GM18526 (cell line): ENCODE data around the gene CHCHD6.

Source experiments
- POLR2A ChIP-seq: IDR thresholded peaks from 3 replicates; pipeline ENCODE4 v1.6.1; 2011; ENCODE audit not compliant: insufficient read length; ENCODE audit errors: extremely low read depth

The CHCHD6 gene

GRCh38 chr3:126743781-126744180, 39.7 kb downstream of the CHCHD6 start:
- no peak for TF ChIP-seq POLR2A

GRCh38 chr3:126745760-126746394, 41.8 kb downstream of the CHCHD6 start:
- no peak for TF ChIP-seq POLR2A

GRCh38 chr3:126746395-126747177, 42.5 kb downstream of the CHCHD6 start:
- TF ChIP-seq POLR2A: no peak

- no peak for TF ChIP-seq POLR2A
Observed at GRCh38 chr3:126747768-126748167, 43.7 kb downstream of the CHCHD6 start.

- TF ChIP-seq POLR2A: no peak
Observed at GRCh38 chr3:126748701-126749546, 44.9 kb downstream of the CHCHD6 start.

DNA sequence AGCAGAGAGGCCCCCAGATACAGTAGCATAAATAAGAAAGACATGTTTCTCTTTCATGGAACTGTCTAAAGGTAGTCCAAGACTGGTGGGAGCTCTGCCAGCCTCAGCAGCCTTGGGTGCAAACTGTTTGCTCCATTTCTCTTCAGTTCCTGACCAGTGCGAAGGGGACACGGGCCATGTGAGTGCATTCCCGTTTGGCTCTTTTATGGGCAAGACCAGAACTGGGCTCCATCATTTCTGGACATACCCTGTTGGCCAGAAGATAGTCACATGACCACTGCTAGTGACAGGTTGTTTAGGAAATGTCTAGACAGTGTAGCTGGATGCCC, 45.5 kb downstream of the CHCHD6 start:
- TF ChIP-seq POLR2A: no peak

DNA sequence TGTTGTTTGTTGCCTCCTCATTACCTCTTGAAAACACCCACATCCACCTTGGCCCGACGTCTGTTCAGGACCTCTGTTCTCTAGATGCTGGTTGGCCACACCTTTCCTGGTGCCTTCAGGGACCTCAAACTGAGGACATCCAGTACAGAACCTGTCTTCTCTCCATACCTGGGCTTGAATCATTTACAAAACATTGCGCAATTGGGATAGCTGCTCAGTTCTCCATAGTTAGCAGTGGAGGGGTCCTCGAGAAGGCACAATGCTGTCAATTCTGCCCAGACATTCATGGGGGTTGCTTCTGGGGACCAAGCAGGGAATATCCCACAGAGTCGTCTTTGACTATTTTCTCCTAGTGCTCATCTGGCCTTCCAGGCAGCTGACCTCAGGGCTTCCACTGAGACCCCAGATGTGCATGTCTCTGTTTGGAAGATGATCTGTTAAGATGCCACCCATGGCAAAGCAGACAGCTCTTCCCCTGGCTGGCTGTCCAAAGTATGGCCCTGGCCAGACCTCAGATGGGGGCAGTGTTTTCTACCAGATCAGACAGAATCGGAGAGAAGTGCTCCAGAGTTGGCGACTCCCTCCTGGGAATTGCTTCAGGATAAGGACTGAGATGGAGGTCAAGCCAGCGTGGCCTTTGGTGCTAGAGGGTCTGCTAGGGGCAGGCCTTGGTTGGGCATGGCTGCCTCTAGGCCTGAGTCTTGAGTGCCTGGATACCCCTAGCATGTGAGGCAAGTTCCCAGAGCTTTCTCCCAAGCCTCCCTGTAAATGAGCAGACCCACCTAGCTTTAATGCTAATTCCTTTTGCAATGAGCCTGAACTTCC, 46.1 kb downstream of the CHCHD6 start:
- no peak for TF ChIP-seq POLR2A

- no peak for TF ChIP-seq POLR2A
Observed at GRCh38 chr3:126750756-126751121, 46.7 kb downstream of the CHCHD6 start.

DNA sequence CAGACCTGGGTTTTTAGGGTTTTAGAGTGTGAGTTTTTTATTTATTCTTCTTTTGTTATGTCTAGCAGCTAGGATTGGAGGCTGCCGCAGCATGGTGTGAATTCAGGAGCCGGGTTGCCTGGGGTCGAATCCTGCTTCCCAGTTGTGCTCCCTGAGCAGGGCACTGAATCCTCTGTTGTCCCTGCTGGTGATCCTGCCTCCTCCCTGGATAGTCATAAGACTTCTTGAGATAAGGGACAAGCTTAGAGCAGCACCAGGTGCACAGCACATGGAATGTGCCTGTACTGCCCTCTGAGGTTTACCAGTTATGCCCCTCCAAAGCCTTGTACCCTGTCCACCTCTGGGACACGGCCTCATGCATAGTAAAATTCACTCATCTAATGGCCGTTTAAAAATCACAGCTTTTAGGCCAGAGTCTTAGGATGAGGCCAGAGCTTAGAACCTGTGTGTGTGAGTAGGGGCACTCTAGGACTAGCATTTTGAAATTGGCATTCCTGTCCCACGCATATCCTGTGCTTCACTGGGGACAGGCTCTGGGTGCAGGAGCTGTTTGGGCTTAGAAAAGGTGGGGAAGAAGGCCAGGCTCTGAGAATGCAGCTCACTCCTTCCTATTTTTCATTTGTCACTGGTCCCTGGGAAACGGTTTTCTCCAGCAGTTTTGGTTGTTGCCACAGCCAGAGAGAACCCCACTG, 47.7 kb downstream of the CHCHD6 start:
- TF ChIP-seq POLR2A: no peak

DNA sequence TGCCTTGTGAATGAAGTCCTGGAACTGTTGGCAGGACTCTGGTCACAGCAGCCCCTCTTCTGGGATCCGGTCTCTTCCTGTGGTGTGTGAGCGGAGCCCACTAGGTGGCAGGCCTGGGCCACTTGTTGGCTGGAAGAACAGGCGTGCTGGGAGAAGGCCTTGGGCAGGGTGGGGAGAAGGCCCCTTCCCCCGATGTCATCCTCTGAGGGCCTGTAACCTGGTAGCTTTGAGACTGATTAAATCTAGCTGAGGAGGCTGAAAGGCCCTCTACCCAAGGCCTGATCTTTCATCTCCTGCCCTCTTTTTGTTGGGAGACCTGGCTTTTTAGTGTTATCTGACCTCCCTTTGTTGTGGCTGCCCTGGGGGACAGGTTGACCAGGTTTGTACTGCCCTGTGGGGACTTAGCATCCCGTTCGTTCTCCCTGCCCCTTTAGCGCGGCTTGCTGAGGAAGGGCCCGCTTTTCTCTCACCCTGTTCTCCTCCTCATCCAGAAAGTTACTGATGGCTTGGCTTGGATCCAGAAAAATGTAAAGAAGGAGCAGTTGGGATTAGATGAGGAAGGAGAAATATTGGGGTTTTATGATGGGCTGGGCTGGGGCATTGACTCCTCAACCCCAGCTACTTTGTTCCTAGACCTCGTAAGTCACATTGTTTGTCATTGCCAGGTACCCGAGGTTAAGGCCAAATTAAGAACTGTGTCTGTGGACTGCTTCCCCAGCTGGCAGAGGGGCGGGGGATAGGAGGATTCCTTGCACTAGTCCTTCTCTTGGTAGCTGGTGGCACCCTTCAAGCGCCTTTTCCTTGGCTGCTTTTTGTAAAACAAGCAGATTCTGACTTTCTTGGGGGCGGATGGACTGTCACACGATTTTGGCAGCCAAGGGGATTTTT, 48.5 kb downstream of the CHCHD6 start:
- no peak for TF ChIP-seq POLR2A

DNA sequence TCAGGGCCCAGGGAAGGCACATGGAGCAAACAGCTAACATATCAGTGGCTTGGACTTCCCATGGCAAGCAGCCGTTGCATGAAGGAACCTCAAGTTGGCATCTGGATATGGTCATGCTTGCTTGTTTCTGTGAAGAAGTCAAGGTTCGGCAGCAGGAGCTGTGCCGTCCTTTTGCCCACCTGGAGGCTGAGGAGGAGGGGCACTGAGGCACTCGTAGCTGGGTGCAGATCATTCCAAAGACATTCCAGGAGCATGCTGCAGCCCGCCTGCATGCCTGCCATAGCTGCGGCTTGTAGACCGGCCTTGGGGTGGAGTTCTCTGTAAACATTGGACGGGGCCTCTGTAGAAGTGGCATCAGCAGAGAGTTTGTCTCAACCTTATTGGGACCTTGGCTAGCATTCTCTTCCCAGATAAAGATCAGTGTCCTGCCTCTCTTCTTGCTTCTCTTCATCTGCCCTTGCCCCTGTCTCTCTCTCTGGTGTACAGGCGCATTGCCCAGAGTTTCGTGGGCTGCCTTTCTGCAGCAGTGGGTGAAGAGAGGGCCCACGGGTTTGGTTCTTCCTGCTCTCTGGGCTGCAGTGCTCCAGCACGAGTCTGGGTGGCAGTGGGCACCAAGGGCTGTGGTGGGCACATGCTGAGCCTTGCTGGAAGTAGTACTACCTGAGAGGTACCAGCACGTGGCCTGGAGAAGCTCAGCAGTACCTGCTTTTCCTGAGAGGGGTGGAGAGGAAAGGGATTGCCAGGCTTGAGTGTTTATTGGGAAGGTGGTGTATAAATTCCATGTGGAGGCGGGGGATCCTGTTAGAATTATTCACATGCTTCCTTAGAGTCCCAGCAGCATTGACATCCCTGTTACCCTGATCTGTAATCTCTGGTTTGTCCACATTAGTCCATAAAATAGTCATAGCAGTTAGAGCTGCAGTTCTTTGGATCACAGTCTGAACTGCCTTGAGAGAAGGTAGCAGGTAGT, 49.4 kb downstream of the CHCHD6 start:
- no peak for TF ChIP-seq POLR2A

- TF ChIP-seq POLR2A: no peak
Observed at GRCh38 chr3:126755866-126756265, 51.8 kb downstream of the CHCHD6 start.
